ENCODE measurements around the gene HRH3.

HRH3 gene

GRCh38 chr20:62174021-62174804 is 45.9 kb downstream of the HRH3 start:
- no peak for DNase-seq

DNA sequence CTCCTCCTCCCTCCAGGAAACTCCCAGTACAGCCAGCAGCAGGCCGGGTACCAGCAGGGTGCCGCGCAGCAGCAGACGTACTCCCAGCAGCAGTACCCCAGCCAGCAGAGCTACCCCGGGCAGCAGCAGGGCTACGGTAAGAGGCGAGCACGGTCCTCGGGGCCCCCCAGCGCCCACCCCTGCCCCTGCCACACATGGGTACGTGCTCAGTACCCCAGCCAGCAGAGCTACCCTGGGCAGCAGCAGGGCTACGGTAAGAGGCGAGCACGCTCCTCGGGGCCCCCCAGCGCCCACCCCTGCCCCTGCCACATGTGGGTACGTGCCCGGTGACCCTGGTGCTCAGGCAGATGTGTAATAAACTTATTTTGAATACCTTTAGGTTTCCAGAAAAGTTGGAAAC is 47.4 kb downstream of the HRH3 start:
- no peak for DNase-seq

DNA sequence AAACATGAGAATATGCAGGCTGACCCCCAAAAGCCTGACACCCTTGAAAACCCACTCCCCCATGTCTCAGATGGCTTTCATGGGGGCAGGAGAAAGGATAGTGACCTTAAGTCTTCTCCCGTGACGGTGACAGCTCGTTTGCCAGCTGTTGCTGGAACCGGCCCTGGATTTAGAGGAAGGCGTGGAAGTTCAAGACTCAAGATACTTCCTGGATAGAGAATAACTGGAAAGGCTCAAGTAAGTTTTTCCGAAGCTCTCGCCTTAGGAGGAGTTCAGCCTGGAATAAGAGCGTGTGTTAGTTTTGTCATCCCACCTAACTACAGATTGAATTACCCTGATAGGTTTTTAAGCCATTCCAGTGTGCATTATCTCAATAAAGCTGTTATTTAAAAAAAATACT is 48.8 kb downstream of the HRH3 start:
- DNase-seq = no peak

- DNase-seq = no peak
Measured at GRCh38 chr20:62170536-62170935, 49.5 kb downstream of the HRH3 start.

DNA sequence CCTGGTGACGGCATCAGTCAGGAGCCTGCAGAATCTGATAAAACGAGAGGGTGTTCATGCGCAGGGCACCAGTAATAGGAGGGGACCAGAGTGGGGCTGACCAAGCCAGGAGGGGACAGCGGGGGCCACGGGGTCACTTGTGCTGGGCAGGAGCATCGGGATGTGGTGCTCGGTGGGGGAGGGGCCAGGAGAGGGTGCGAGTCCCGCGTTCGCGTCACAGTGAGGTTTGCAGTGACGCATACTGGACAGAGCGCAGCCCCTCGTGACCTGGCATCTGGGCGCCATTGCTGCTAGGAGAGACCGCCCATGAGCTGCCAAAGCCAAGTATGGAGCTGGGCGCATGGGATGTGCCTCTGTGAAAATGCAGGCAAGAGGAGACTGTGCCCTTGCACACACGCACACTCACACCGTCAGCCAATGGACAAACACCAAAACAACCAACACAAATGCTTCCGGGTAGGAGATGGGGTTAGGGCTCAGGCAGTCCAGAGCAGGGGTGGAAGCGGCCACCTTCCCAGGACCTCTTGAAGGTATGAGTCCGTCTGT is 51.1 kb downstream of the HRH3 start:
- no peak for DNase-seq

DNA sequence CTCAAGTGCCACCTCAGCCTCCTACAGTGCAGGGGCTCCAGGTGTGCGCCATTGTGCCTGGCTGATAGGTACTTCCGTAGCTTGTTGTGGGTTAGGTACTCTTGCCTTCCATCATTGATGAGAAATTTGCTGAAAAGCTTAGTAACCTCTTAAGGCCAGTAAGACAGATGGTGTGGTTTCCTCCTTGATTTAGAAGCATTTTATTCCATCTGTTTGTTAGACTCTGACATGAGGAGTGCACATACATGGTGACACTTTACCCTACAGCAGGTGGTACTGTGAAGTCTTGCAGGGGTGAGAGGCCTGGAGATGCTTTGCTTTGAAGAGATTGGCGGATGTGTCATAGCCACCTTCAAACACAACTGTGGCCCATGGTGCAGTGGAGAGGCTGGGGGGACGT is 52.0 kb downstream of the HRH3 start:
- no peak for DNase-seq

DNA sequence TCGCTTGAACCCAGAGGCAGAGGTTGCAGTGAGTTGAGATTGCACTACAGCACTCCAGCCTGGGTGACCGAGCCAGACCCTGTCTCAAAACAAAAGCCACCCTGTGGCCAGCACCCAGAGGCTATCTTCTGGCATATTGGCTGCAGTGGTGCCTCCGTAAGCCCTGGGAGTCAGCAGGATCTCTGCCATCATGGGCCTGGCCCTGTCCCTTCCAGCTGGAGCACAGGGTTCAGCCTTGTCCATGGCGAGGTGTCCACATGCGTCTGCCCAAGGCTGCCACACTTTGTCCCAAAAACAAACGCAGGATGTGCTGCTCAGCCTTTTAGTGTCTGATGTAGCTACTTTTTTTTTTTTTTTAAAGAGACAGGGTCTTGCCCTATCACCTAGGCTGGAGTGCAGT is 52.6 kb downstream of the HRH3 start:
- DNase-seq = no peak

DNA sequence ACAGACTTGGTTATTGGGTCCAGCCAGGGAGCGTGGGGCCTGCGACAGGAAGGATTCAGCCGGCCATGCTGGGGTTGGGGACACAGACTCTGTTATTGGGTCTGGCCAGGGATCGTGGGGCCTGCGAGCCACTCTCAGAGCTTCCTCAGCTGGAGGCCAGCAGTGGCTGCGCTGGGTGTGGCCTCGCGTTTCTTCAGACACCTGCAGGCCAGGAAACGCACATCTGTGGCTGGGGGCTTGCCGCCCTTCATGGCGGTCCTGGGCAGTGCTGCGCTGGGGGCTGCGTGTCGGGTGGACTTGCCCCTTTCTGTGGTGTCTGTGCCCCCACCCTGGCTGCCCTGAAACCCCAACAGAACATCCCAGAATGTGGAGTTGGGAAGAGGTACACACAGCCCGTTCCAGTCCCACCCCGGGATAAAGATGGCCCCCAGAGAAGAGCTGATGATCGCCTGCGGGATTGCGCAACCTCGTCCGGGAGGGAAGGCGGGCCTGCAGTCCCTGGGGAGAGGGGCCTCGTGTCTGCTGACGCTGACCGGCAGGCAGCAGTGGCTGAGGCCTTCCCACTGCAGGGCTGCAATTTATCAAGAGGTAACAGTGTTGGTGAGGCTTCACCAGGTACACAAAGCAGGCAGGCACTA is 54.2 kb downstream of the HRH3 start:
- no peak for DNase-seq

Measured in EL (cell line).